ENCODE data around the gene IRF8.
"Not testable (repeated sequence)": the region's sequence is repeated elsewhere in the genome, so short reads cannot be mapped to it uniquely, and the experiment has no call there.

Gene IRF8

DNA sequence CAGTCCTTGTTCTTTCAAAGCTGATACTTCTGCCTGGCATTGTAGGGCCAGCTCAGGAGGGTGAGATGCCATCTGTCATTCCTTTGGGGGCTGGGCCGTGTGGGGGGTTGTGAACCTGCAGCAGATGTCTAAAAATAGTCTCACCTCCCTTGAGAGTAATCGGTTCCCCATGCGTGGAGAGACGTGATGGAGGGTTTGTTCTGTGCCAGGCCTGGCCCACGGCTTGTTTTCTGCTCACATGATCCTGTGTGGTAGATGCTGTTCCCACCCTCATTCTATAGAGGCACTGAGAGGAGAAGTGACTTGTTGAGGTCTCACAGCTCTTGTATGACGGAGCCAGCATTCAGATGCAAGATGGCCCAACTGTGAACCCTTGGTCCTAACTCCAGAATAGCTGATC, 4.6 kb downstream of the IRF8 start:
- H3K9me3 ChIP-seq = peaks cover 0 to 3% (median 0%) of the 10 kb centered on the region in 3 donors
- H3K4me3 ChIP-seq = no peak overlapping the region
- peaks cover 0 to 64% of the 10 kb centered on the region in 2 donors for H3K27me3 ChIP-seq
- peaks cover 0 to 10% (median 8%) of the 10 kb centered on the region in 4 donors for H3K4me1 ChIP-seq
- no peak for DNase-seq
- TF ChIP-seq, protein P1, sequence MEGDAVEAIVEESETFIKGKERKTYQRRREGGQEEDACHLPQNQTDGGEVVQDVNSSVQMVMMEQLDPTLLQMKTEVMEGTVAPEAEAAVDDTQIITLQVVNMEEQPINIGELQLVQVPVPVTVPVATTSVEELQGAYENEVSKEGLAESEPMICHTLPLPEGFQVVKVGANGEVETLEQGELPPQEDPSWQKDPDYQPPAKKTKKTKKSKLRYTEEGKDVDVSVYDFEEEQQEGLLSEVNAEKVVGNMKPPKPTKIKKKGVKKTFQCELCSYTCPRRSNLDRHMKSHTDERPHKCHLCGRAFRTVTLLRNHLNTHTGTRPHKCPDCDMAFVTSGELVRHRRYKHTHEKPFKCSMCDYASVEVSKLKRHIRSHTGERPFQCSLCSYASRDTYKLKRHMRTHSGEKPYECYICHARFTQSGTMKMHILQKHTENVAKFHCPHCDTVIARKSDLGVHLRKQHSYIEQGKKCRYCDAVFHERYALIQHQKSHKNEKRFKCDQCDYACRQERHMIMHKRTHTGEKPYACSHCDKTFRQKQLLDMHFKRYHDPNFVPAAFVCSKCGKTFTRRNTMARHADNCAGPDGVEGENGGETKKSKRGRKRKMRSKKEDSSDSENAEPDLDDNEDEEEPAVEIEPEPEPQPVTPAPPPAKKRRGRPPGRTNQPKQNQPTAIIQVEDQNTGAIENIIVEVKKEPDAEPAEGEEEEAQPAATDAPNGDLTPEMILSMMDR (IDR thresholded peaks at IDR 0.05) = no peak
- H3K27ac ChIP-seq = no peak overlapping the region
- intact Hi-C loops (cut with DNase I; ENCODE audit: low total_unique reads) = no loop called here
- no peaks in the 10 kb centered on the region for H3K36me3 ChIP-seq

- H3K4me3 ChIP-seq = no peak overlapping the region
- DNase-seq = no peak
- TF ChIP-seq, protein P1 (IDR thresholded peaks at IDR 0.05) = no peak
- no peaks in the 10 kb centered on the region for H3K36me3 ChIP-seq
- no peaks in the 10 kb centered on the region for H3K4me1 ChIP-seq
- H3K9me3 ChIP-seq = peaks cover 0 to 3% (median 0%) of the 10 kb centered on the region in 3 donors
- H3K27me3 ChIP-seq = peaks cover 0 to 49% of the 10 kb centered on the region in 2 donors
- intact Hi-C loops (cut with DNase I; ENCODE audit: low total_unique reads) = no loop called here
- no peak overlapping the region for H3K27ac ChIP-seq
Measured at GRCh38 chr16:85905110-85906095, 6.4 kb downstream of the IRF8 start.

- Histone ChIP-seq H3K9me3 (peaks cover 0 to 3% (median 0%) of the 10 kb centered on the region in 3 donors), H3K27me3 (peaks cover 0 to 43% of the 10 kb centered on the region in 2 donors), H3K4me3 (no peak overlapping the region), H3K4me1 (no peaks in the 10 kb centered on the region), H3K27ac (no peak overlapping the region), H3K36me3 (no peaks in the 10 kb centered on the region)
- TF ChIP-seq, protein P1 (IDR thresholded peaks at IDR 0.05) = no peak
- intact Hi-C loops (cut with DNase I; ENCODE audit: low total_unique reads) = no loop called here
- DNase-seq = no peak
Measured at GRCh38 chr16:85906349-85906748, 7.4 kb downstream of the IRF8 start.

DNA sequence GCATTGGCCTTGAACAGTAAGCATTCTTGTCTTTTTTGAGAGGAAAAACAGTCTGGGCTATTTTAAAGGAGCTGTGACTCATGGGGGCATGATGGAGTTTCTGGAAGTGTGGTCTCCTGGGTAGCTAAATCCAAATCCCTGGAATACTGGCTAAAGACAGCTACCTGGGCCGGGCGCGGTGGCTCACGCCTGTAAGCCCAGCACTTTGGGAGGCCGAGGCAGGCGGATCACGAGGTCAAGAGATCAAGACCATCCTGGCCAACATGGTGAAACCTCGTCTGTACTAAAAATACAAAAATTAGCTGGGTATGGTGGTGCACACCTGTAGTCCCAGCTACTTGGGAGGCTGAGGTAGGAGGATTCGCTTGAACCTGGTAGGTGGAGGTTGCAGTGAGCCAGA, 8.3 kb downstream of the IRF8 start:
- intact Hi-C loops (cut with DNase I; ENCODE audit: low total_unique reads); H3K4me1 ChIP-seq; H3K9me3 ChIP-seq; H3K27ac ChIP-seq; H3K4me3 ChIP-seq; H3K36me3 ChIP-seq; DNase-seq: not testable (repeated sequence)
- H3K27me3 ChIP-seq = peaks cover 0 to 38% of the 10 kb centered on the region in 2 donors

DNA sequence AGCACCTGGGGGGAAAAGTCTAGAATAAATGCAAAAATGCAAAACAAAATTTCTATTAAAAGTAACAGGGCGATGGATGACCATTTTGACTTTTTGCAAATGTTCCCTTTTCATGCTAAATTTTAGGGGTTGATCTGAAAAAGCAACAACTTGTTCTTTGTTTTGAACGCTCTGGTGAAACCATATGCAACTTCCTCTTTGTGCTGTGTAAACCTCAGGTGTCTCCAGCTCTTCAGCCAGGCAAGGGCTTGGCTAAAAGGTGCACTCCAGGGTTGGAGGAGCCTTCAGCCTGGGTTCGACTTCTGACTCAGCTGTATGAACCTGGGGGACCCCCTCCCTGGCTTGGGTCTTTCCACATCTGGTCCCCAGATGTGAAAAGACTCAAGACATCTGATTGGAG, 9.5 kb downstream of the IRF8 start:
- no peaks in the 10 kb centered on the region for H3K36me3 ChIP-seq
- H3K4me3 ChIP-seq = no peak overlapping the region
- peaks cover 0 to 3% (median 0%) of the 10 kb centered on the region in 3 donors for H3K9me3 ChIP-seq
- H3K27ac ChIP-seq = no peak overlapping the region
- intact Hi-C loops (cut with DNase I; ENCODE audit: low total_unique reads) = no loop called here
- peaks cover 0 to 35% of the 10 kb centered on the region in 2 donors for H3K27me3 ChIP-seq
- TF ChIP-seq, protein P1 (IDR thresholded peaks at IDR 0.05) = no peak
- DNase-seq = no peak
- H3K4me1 ChIP-seq = no peaks in the 10 kb centered on the region

DNA sequence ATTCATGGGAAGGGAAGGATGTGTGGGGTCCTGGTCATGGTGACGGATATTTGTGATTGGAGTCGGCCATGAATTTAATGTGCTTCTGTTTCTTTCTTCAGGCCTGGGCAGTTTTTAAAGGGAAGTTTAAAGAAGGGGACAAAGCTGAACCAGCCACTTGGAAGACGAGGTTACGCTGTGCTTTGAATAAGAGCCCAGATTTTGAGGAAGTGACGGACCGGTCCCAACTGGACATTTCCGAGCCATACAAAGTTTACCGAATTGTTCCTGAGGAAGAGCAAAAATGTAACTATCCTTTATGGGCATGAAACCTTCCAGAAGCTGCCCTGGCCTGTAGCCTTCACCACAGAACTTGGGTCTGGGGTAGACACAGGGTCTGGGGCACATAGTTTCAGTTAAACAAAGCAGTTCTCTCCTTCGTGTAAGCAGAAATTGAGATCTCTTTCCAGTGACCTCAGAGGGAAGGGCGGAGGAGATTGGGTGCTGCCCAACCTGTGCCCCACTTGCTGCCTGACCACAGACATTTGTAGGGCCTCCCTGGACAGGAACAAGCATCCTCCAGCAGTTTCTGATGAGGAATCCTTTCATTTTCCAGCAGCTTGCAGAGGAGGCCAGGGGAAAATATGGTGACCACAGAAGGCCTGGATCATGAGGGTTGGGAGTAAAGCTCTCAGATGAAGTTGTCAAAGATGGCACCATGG, 10.1 kb downstream of the IRF8 start:
- TF ChIP-seq, protein P1 (IDR thresholded peaks at IDR 0.05) = no peak
- no peak overlapping the region for H3K27ac ChIP-seq
- peak in 1 of 2 donors; percentile 52 for DNase-seq
- H3K36me3 ChIP-seq = no peaks in the 10 kb centered on the region
- intact Hi-C loops (cut with DNase I; ENCODE audit: low total_unique reads) = no loop called here
- H3K9me3 ChIP-seq = peaks cover 0 to 3% (median 0%) of the 10 kb centered on the region in 3 donors
- H3K27me3 ChIP-seq = peaks cover 0 to 35% of the 10 kb centered on the region in 2 donors
- no peak overlapping the region for H3K4me3 ChIP-seq
- H3K4me1 ChIP-seq = no peaks in the 10 kb centered on the region
